Mesodermal cell (in vitro differentiated cells): Measurements from ENCODE around the gene LAIR1.

ENCODE experiments used
- H3K27ac ChIP-seq: 2 replicates; pipeline ENCODE4 v1.7.0; 2013; ENCODE audit warnings: mild to moderate bottlenecking, low read depth, low read length, moderate library complexity; ENCODE audit not compliant: severe bottlenecking
- H3K36me3 ChIP-seq: 2 replicates; pipeline ENCODE4 v1.7.1; 2013; ENCODE audit warnings: mild to moderate bottlenecking, low read length, moderate library complexity; ENCODE audit not compliant: control insufficient read depth, insufficient read depth
- H3K4me1 ChIP-seq: one replicate; pipeline ENCODE4 v1.7.1; 2013; ENCODE audit warnings: mild to moderate bottlenecking, low read length; ENCODE audit not compliant: insufficient read depth, control insufficient read depth, poor library complexity, severe bottlenecking
- H3K4me3 ChIP-seq: 2 replicates; pipeline ENCODE4 v1.7.0; 2013; ENCODE audit warnings: low read length, control low read depth, mild to moderate bottlenecking; ENCODE audit not compliant: insufficient read depth, poor library complexity, severe bottlenecking; ENCODE audit errors: extremely low read depth
- H3K9me3 ChIP-seq: 2 replicates; pipeline ENCODE4 v1.7.1; 2013; ENCODE audit warnings: mild to moderate bottlenecking, low read length, moderate library complexity; ENCODE audit not compliant: control insufficient read depth
- WGBS, 2 experiments: methylation state at CpG; one replicate each; pipeline ENCODE4 v1.1.5; 2013; ENCODE audit warnings: missing lambda C conversion rate in 2 of 2; ENCODE audit not compliant: insufficient coverage in 2 of 2; 5-methylcytosine and 5-hydroxymethylcytosine counted together

Gene LAIR1

GRCh38 chr19:54339646-54340358 lies 24.9 kb downstream of the LAIR1 start:
- Histone ChIP-seq H3K36me3 (no peaks in the 10 kb centered on the region), H3K4me1 (no peaks in the 10 kb centered on the region), H3K4me3 (no peak overlapping the region), H3K9me3 (no peaks in the 10 kb centered on the region), H3K27ac (no peak overlapping the region)
- WGBS, 2 experiments, result 84 to 87% methylated on average over 7 to 8 of the region's 9 CpGs

GRCh38 chr19:54338521-54338920 lies 26.2 kb downstream of the LAIR1 start:
- no peaks in the 10 kb centered on the region for H3K4me1 ChIP-seq
- WGBS, 2 experiments, result 75 to 90% methylated on average over 2 to 4 of the region's 6 CpGs
- no peak overlapping the region for H3K4me3 ChIP-seq
- no peak overlapping the region for H3K27ac ChIP-seq
- no peaks in the 10 kb centered on the region for H3K9me3 ChIP-seq
- no peaks in the 10 kb centered on the region for H3K36me3 ChIP-seq

DNA sequence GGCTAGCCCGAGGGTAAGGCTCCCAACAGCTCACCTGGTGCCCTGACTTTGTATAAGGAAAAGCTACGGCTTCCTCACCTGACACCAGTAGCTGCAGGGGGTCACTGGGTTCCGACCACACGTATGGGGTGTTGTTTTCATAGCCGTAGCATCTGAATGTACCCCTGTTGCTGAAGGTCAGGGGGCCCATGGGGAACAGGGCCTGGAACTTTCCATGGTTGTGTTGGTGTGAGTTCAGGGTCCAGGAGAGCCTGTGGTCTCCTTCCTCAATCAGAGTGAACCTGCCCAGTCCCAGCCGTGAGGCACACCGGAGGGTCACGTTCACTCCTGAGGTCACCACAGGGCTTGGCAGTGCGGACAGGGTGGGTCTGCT lies 26.9 kb downstream of the LAIR1 start:
- 82 to 94% methylated on average over 8 to 9 of the region's 9 CpGs for WGBS, 2 experiments

GRCh38 chr19:54336893-54337857 lies 27.6 kb downstream of the LAIR1 start:
- Histone ChIP-seq H3K4me1 (no peaks in the 10 kb centered on the region), H3K4me3 (no peak overlapping the region), H3K27ac (no peak overlapping the region), H3K9me3 (no peaks in the 10 kb centered on the region), H3K36me3 (no peaks in the 10 kb centered on the region)
- WGBS, 2 experiments, result 88 to 91% methylated on average over 25 to 28 of the region's 34 CpGs

More for the DNA sequence above, 26.9 kb downstream of the LAIR1 start:
- H3K36me3 ChIP-seq, result no peaks in the 10 kb centered on the region
- no peaks in the 10 kb centered on the region for H3K9me3 ChIP-seq
- H3K4me1 ChIP-seq, result no peaks in the 10 kb centered on the region
- no peak overlapping the region for H3K4me3 ChIP-seq
- H3K27ac ChIP-seq, result no peak overlapping the region

DNA sequence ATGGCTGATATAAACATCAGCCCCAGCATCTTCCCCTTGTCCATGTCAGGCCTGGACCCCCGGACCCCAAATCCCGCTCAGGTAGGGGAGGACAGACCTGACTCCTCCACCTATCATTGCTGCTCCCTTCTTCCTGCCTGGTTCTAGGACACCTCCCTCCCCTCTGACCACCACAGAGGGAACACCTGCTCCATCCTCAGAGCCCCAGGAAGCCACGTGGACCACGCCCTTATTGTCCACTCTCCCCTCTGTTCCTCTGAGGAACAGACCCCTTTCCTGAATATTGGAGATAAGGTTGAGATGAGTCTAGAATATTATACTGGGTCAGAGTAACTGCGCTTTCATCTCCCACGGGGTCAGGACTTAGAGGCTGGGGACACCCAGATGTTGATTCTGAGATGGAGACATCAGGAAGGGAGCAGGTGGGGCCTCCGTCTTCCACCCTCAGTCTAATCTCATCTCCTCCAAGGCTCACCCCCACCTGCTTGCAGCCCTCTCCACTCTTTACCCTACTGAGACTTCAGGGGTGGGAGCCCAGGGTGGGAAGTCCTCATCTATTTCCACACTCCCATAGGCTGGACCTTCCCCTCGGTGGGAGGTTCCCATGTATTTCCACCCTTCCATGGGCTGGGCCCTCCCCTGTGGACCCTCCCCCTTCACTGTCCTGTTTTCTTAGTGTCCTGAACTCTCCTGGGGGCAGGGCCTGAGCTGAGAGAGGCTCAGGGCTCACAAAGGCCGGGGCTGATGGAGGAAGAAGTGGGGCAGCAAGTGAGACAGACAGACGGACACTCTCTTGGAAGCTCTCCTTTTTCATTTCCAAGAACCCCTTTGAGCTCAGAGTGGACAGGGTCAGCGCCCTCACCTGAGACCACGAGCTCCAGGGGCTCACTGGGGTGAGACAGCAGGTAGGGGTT lies 28.5 kb downstream of the LAIR1 start:
- H3K4me1 ChIP-seq, result no peaks in the 10 kb centered on the region
- no peak overlapping the region for H3K4me3 ChIP-seq
- no peak overlapping the region for H3K27ac ChIP-seq
- H3K9me3 ChIP-seq, result no peaks in the 10 kb centered on the region
- 84 to 88% methylated on average over 8 to 9 of the region's 12 CpGs for WGBS, 2 experiments
- no peaks in the 10 kb centered on the region for H3K36me3 ChIP-seq

DNA sequence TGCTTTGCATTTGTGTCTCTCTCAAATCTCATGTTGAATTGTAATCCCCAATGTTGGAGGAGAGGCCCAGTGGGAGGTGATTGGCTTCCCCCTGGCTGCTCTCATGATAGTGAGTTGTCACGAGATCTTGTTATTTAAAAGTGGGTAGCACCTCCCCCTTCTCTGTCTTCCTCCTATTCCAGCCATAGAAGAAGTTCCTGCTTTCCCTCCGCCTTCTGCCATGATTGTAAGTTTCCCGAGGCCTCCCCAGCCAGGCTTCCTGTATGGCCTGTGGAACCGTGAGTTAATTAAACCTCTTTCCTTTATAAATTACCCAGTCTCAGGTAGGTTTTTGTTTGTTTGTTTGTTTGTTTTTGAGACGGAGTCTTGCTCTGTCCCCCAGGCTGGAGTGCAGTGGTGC lies 29.6 kb downstream of the LAIR1 start:
- Histone ChIP-seq H3K27ac (no peak overlapping the region), H3K9me3 (no peaks in the 10 kb centered on the region), H3K36me3 (no peaks in the 10 kb centered on the region), H3K4me3 (no peak overlapping the region), H3K4me1 (no peaks in the 10 kb centered on the region)
- 60 to 100% methylated on average over 2 of the region's 5 CpGs for WGBS, 2 experiments

DNA sequence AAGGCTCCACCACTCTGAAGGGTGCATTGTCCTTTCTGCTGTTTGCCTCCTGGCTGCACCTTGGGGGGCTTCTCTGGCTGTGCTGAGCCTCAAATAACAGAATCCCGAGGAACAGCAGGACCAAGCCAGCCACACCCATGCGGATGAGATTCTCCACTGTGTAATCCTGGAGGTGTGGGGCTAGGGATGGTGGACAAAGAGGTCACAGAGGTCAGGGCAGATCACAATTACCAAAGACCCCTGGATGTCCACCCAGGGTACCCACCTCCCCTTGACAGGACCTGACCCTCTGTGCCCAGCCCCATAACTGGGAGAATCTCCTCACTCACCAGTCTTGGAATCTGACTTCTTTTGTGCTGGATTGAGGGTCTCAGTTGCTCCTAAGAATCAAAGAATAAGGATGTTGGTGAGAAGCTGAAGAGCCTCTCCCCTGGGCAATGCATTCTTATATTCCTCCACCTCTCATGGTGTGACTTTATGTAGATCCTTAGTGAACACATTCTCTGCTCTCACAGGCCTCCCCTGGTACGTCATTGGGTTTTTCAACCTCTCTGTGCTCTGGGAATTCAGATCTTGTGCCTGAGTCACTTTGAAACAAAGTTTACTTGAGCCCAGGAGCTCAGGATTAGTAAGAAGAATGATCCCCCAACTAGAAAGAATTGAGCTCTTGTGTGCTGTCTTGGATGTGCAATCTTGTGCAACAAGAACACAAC lies 31.0 kb downstream of the LAIR1 start:
- Histone ChIP-seq H3K27ac (no peak overlapping the region), H3K4me1 (no peaks in the 10 kb centered on the region), H3K9me3 (no peaks in the 10 kb centered on the region), H3K4me3 (no peak overlapping the region), H3K36me3 (no peaks in the 10 kb centered on the region)
- 82 to 83% methylated on average over 1 to 3 of the region's 3 CpGs for WGBS, 2 experiments

DNA sequence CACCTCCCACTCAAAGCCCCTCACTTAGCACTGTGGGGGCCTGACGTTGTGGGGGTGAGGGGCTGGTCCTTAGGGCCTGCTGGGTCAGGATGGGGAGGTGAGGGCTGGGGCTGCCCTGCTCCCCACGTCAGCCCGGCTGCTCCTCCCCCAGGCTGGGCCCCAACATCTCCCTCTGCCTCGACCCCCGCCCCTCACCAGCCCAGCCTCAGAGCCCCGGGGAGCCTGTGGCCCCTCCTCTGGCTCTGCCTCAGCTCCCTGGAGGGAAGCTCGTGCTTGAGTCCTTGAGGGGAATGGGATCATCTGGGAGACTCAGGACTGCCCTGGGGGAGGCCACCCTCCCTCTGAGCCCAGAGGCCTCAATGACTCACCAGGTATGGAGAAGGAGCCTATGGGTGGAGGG lies 32.6 kb downstream of the LAIR1 start:
- no peak overlapping the region for H3K27ac ChIP-seq
- WGBS, 2 experiments, result 57 to 100% methylated on average over 1 to 2 of the region's 7 CpGs

DNA sequence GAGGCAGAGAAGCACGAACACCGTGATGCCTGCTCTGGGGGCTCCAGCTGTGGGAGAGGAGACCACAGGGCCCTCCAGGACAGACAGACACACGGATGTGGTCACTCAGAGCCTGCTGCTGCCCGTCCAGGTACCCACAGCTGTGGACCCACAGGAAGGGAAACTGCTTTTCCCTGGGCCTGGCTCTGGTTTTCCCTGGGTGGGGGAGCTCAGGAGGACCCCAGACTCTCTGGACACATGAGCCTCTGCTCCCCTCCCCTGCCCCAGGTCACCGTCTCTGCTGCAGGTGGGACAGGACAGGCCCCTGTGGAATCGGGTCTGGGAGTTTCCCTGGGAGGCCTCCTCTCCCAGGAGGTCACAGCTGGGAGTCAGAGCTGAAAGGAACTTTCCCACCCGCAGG lies 33.1 kb downstream of the LAIR1 start:
- Histone ChIP-seq H3K27ac (no peak overlapping the region), H3K36me3 (no peaks in the 10 kb centered on the region), H3K9me3 (no peaks in the 10 kb centered on the region), H3K4me1 (no peaks in the 10 kb centered on the region), H3K4me3 (no peak overlapping the region)
- 91% methylated on average over 5 of the region's 7 CpGs for WGBS, 2 experiments

More for the DNA sequence above, 32.6 kb downstream of the LAIR1 start:
- no peaks in the 10 kb centered on the region for H3K4me1 ChIP-seq
- no peaks in the 10 kb centered on the region for H3K36me3 ChIP-seq
- H3K9me3 ChIP-seq, result no peaks in the 10 kb centered on the region
- H3K4me3 ChIP-seq, result no peak overlapping the region
